Activated naive CD8-positive, alpha-beta T cell treated with anti-CD3 and anti-CD28 coated beads, Interleukin-2, amount 50 U/mL, for 24 hours (primary cell): ENCODE data around the gene RPL13.

Experiments used
- ATAC-seq: fragments of 150-1000 bp; cut with Tn5 transposase; one replicate; pipeline ENCODE4 v1.10.0; 2021
- DNase-seq: peaks from one replicate; pipeline ENCODE4 v3.0.0; 2021
- H3K27ac Mint-ChIP-seq: one replicate; pipeline ENCODE4 v1.8.0; 2021; ENCODE audit warnings: mild to moderate bottlenecking, mixed read lengths
- H3K27me3 Mint-ChIP-seq: one replicate; pipeline ENCODE4 v1.8.0; 2021; ENCODE audit warnings: mixed read lengths
- H3K36me3 Mint-ChIP-seq: one replicate; pipeline ENCODE4 v1.8.0; 2021; ENCODE audit warnings: low read depth, mixed read lengths
- H3K4me1 Mint-ChIP-seq: one replicate; pipeline ENCODE4 v1.8.0; 2021; ENCODE audit warnings: mixed read lengths
- H3K4me3 Mint-ChIP-seq: one replicate; pipeline ENCODE4 v1.8.0; 2021; ENCODE audit warnings: mild to moderate bottlenecking, moderate library complexity, mixed read lengths
- H3K9me3 Mint-ChIP-seq: one replicate; pipeline ENCODE4 v1.8.0; 2021; ENCODE audit warnings: mixed read lengths

RPL13 gene

GRCh38 chr16:89602952-89603590 lies 42.6 kb downstream of the RPL13 start:
- H3K27ac Mint-ChIP-seq: no peak overlapping the region
- no peaks in the 10 kb centered on the region for H3K9me3 Mint-ChIP-seq
- ATAC-seq (no peak), DNase-seq (no peak)
- H3K4me1 Mint-ChIP-seq: peaks cover 14% of the 10 kb centered on the region
- H3K4me3 Mint-ChIP-seq: no peak overlapping the region
- H3K27me3 Mint-ChIP-seq: no peaks in the 10 kb centered on the region
- H3K36me3 Mint-ChIP-seq: no peaks in the 10 kb centered on the region

- H3K27ac Mint-ChIP-seq: no peak overlapping the region
- no peak for DNase-seq
- no peaks in the 10 kb centered on the region for H3K27me3 Mint-ChIP-seq
- no peaks in the 10 kb centered on the region for H3K36me3 Mint-ChIP-seq
- no peak overlapping the region for H3K4me3 Mint-ChIP-seq
- no peaks in the 10 kb centered on the region for H3K9me3 Mint-ChIP-seq
- H3K4me1 Mint-ChIP-seq: peaks cover 12% of the 10 kb centered on the region
- no peak for ATAC-seq
Measured at GRCh38 chr16:89604764-89605163, 44.3 kb downstream of the RPL13 start.

GRCh38 chr16:89605186-89605970 lies 44.9 kb downstream of the RPL13 start:
- peaks cover 12% of the 10 kb centered on the region for H3K4me1 Mint-ChIP-seq
- H3K27me3 Mint-ChIP-seq: no peaks in the 10 kb centered on the region
- no peak for ATAC-seq
- no peak for DNase-seq
- no peaks in the 10 kb centered on the region for H3K36me3 Mint-ChIP-seq
- H3K27ac Mint-ChIP-seq: no peak overlapping the region
- no peak overlapping the region for H3K4me3 Mint-ChIP-seq
- no peaks in the 10 kb centered on the region for H3K9me3 Mint-ChIP-seq

GRCh38 chr16:89606006-89606405 lies 45.5 kb downstream of the RPL13 start:
- H3K9me3 Mint-ChIP-seq: no peaks in the 10 kb centered on the region
- peaks cover 12% of the 10 kb centered on the region for H3K4me1 Mint-ChIP-seq
- no peak for ATAC-seq
- no peak for DNase-seq
- no peak overlapping the region for H3K4me3 Mint-ChIP-seq
- no peaks in the 10 kb centered on the region for H3K36me3 Mint-ChIP-seq
- H3K27ac Mint-ChIP-seq: no peak overlapping the region
- no peaks in the 10 kb centered on the region for H3K27me3 Mint-ChIP-seq

GRCh38 chr16:89607453-89607852 lies 47.0 kb downstream of the RPL13 start:
- no peak for DNase-seq
- Mint-ChIP-seq H3K27ac (no peak overlapping the region), H3K27me3 (no peaks in the 10 kb centered on the region), H3K4me1 (peaks cover 8% of the 10 kb centered on the region), H3K9me3 (no peaks in the 10 kb centered on the region), H3K36me3 (no peaks in the 10 kb centered on the region), H3K4me3 (no peak overlapping the region)
- ATAC-seq: no peak

GRCh38 chr16:89607937-89608740 lies 47.7 kb downstream of the RPL13 start:
- Mint-ChIP-seq H3K4me1 (peaks cover under 1% of the 10 kb centered on the region), H3K27me3 (no peaks in the 10 kb centered on the region), H3K27ac (no peak overlapping the region), H3K9me3 (no peaks in the 10 kb centered on the region), H3K4me3 (no peak overlapping the region), H3K36me3 (no peaks in the 10 kb centered on the region)
- no peak for ATAC-seq
- DNase-seq: no peak

- no peaks in the 10 kb centered on the region for H3K9me3 Mint-ChIP-seq
- H3K27me3 Mint-ChIP-seq: no peaks in the 10 kb centered on the region
- no peaks in the 10 kb centered on the region for H3K4me1 Mint-ChIP-seq
- no peaks in the 10 kb centered on the region for H3K36me3 Mint-ChIP-seq
- DNase-seq (no peak), ATAC-seq (no peak)
- no peak overlapping the region for H3K4me3 Mint-ChIP-seq
- H3K27ac Mint-ChIP-seq: no peak overlapping the region
Measured at GRCh38 chr16:89610108-89610453, 49.6 kb downstream of the RPL13 start.

GRCh38 chr16:89612415-89613166 lies 52.1 kb downstream of the RPL13 start:
- Mint-ChIP-seq H3K27me3 (peaks cover 2% of the 10 kb centered on the region), H3K9me3 (no peaks in the 10 kb centered on the region), H3K36me3 (no peaks in the 10 kb centered on the region), H3K27ac (no peak overlapping the region), H3K4me1 (peaks cover 11% of the 10 kb centered on the region), H3K4me3 (no peak overlapping the region)
- no peak for DNase-seq
- no peak for ATAC-seq

GRCh38 chr16:89613231-89613953 lies 52.9 kb downstream of the RPL13 start, which contains the start of gene DPEP1:
Gene DPEP1, plus strand, starts transcription at chr16:89613642. Its CDS starts 16,769 bp downstream, at chr16:89630411.
- H3K4me3 Mint-ChIP-seq: no peak within 1 kb of the TSS
- H3K27me3 Mint-ChIP-seq: peaks cover 2% of the 10 kb centered on the region
- no peak for DNase-seq
- no peak for ATAC-seq
- H3K36me3 Mint-ChIP-seq: no peaks in the 10 kb centered on the region
- no peaks in the 10 kb centered on the region for H3K9me3 Mint-ChIP-seq
- H3K4me1 Mint-ChIP-seq: peaks cover 11% of the 10 kb centered on the region
- H3K27ac Mint-ChIP-seq: no peak within 1 kb of the TSS

GRCh38 chr16:89613954-89614459 lies 53.5 kb downstream of the RPL13 start:
- Mint-ChIP-seq H3K4me3 (no peak overlapping the region), H3K36me3 (no peaks in the 10 kb centered on the region), H3K27ac (no peak overlapping the region), H3K9me3 (no peaks in the 10 kb centered on the region), H3K4me1 (peaks cover 11% of the 10 kb centered on the region), H3K27me3 (peaks cover 2% of the 10 kb centered on the region)
- ATAC-seq (no peak), DNase-seq (no peak)
